HepG2 (cell line): ENCODE results near the gene GAL3ST2. TPM values are rescaled to one million over a fixed set of nuclear protein-coding genes. Genes with fewer than 3 reads are reported as not detected.

ENCODE experiments used
- ATAC-seq: fragments of 200-7000 bp; cut with Tn5 transposase; 3 replicates; pipeline ENCODE4 v1.9.1; 2020; ENCODE audit warnings: mild to moderate bottlenecking, moderate library complexity
- BruUV-seq: library from RNA; stranded (reverse); fragments of 400-500 nt; replicated peaks from 2 replicates; lab custom pipeline; 2021; lab: Mats Ljungman, UMichigan
- CTCF ChIA-PET: fragments of 300-600 bp; formaldehyde crosslinking; extraction: SDS; loops from one replicate; lab custom pipeline; 2021; ENCODE audit warnings: low total read pairs, inconsistent platforms, low intra/inter-chr PET ratio; lab: Yijun Ruan, JAX
- POLR2A ChIA-PET: fragments of 350-600 bp; sonication (Branson Sonifier 250); formaldehyde crosslinking; loops from one replicate; lab custom pipeline; 2020; ENCODE audit warnings: antibody characterized with exemption, inconsistent platforms; lab: Yijun Ruan, JAX
- DNase-seq: peaks from one replicate; pipeline ENCODE4 v3.0.0-alpha.2; 2015; ENCODE audit warnings: low spot score
- FAIRE-seq: peaks from 3 replicates; lab custom pipeline; 2011; peaks lifted over from hg19 to GRCh38; lab: Jason Lieb, UNC
- H2AFZ ChIP-seq: one replicate; pipeline ENCODE4 v1.6.1; 2011; ENCODE audit warnings: low read length, inconsistent platforms
- H3K27ac ChIP-seq: fragments of 300-600 bp; 3 replicates; pipeline ENCODE4 v1.8.0; 2011; ENCODE audit warnings: mixed run types, mild to moderate bottlenecking, mixed read lengths, low read length, inconsistent platforms; ENCODE audit not compliant: insufficient read depth; ENCODE audit errors: extremely low read length
- H3K27me3 ChIP-seq, 2 experiments: fragments of 200-600 bp in 1 of 2; 2 replicates in 1 of 2; 3 replicates in 1 of 2; pipeline versions ENCODE4 v1.6.0 to v1.8.0; 2011; ENCODE audit warnings: low read length in 2 of 2, mild to moderate bottlenecking in 2 of 2, moderate library complexity in 2 of 2, inconsistent platforms in 1 of 2; ENCODE audit not compliant: insufficient read depth in 2 of 2, control insufficient read depth in 1 of 2
- H3K36me3 ChIP-seq, 2 experiments: fragments of 200-600 bp in 1 of 2; replicated peaks in 1 of 2; 2 replicates in 1 of 2; 3 replicates in 1 of 2; pipeline versions ENCODE4 v1.5.1 to v1.8.0; 2011; ENCODE audit warnings: low read length in 2 of 2, inconsistent platforms in 1 of 2; ENCODE audit not compliant: insufficient read depth in 2 of 2, control insufficient read depth in 1 of 2
- H3K4me1 ChIP-seq: 2 replicates; pipeline ENCODE4 v1.5.1; 2012; ENCODE audit warnings: low read length, inconsistent platforms; ENCODE audit not compliant: insufficient read depth
- H3K4me2 ChIP-seq: 2 replicates; pipeline ENCODE4 v1.6.0; 2011; ENCODE audit warnings: low read depth, low read length, inconsistent platforms
- H3K4me3 ChIP-seq, 3 experiments: fragments of 200-600 bp in 1 of 3; sonication (generic), shearing (Covaris generic) in 1 of 3; replicated peaks in 1 of 3; 2 replicates each; pipeline ENCODE4 v1.5.1; 2011 to 2016; ENCODE audit warnings: low read length in 3 of 3, inconsistent platforms in 2 of 3, low read depth in 2 of 3, mild to moderate bottlenecking in 2 of 3, control low read depth in 1 of 3, mixed read lengths in 1 of 3; ENCODE audit not compliant: insufficient read depth in 1 of 3
- H3K79me2 ChIP-seq: one replicate; pipeline ENCODE4 v1.6.1; 2011; ENCODE audit warnings: low read length, inconsistent platforms; ENCODE audit not compliant: insufficient read depth
- H3K9ac ChIP-seq: 2 replicates; pipeline ENCODE4 v1.6.0; 2011; ENCODE audit warnings: mild to moderate bottlenecking, low read depth, low read length, inconsistent platforms; ENCODE audit not compliant: insufficient read depth
- H3K9me3 ChIP-seq: 2 replicates; pipeline ENCODE4 v1.5.1; 2012; ENCODE audit warnings: mild to moderate bottlenecking, low read length
- H4K20me1 ChIP-seq: 2 replicates; pipeline ENCODE4 v1.6.0; 2011; ENCODE audit warnings: inconsistent platforms, mild to moderate bottlenecking, low read length, moderate library complexity; ENCODE audit not compliant: insufficient read depth
- HNF4A ChIP-seq: sonication (generic); formaldehyde crosslinking; IDR thresholded peaks from 2 replicates; pipeline ENCODE4 v1.4.0; 2020; ENCODE audit warnings: missing genetic modification reagents
- MED13 ChIP-seq: sonication (generic); formaldehyde crosslinking; IDR thresholded peaks from 2 replicates; pipeline ENCODE4 v1.5.0; 2020; ENCODE audit warnings: missing genetic modification reagents
- MXI1 ChIP-seq: IDR thresholded peaks from 3 replicates; pipeline ENCODE4 v1.6.1; 2012; ENCODE audit warnings: low read depth, low read length, inconsistent platforms, borderline replicate concordance
- NFATC3 ChIP-seq: sonication (generic); formaldehyde crosslinking; IDR thresholded peaks from 2 replicates; pipeline ENCODE4 v1.5.1; 2020; ENCODE audit warnings: mild to moderate bottlenecking, missing genetic modification reagents
- NFE2L1 ChIP-seq: sonication (generic); formaldehyde crosslinking; IDR thresholded peaks from 2 replicates; pipeline ENCODE4 v1.4.0; 2020; ENCODE audit warnings: missing genetic modification reagents, mild to moderate bottlenecking, borderline replicate concordance
- NR2C2 ChIP-seq: sonication (generic); formaldehyde crosslinking; IDR thresholded peaks from 2 replicates; pipeline ENCODE4 v1.4.0; 2020; ENCODE audit warnings: missing genetic modification reagents, mild to moderate bottlenecking, moderate library complexity, borderline replicate concordance
- SIN3B ChIP-seq: fragments of 150-350 bp; IDR thresholded peaks from 2 replicates; pipeline ENCODE4 v1.6.1; 2014; ENCODE audit warnings: low read length
- SRSF1 ChIP-seq: fragments of 200-400 bp; formaldehyde crosslinking; optimal IDR thresholded peaks from 2 replicates; pipeline ENCODE3; 2017; ENCODE audit warnings: mild to moderate bottlenecking, low read depth, low read length, moderate library complexity
- YEATS4 ChIP-seq: sonication (generic); formaldehyde crosslinking; IDR thresholded peaks from 2 replicates; pipeline ENCODE4 v1.4.0; 2020; ENCODE audit warnings: missing genetic modification reagents, borderline replicate concordance
- ZNF331 ChIP-seq: sonication (generic); formaldehyde crosslinking; IDR thresholded peaks from 2 replicates; pipeline ENCODE4 v1.4.0; 2020; ENCODE audit warnings: missing genetic modification reagents
- ZNF556 ChIP-seq: sonication (generic); formaldehyde crosslinking; IDR thresholded peaks from 2 replicates; pipeline ENCODE4 v1.4.0; 2020; ENCODE audit warnings: mild to moderate bottlenecking, missing genetic modification reagents, borderline replicate concordance
- ZNF572 ChIP-seq: sonication (generic); formaldehyde crosslinking; IDR thresholded peaks from 2 replicates; pipeline ENCODE4 v1.5.1; 2020; ENCODE audit warnings: mild to moderate bottlenecking, missing genetic modification reagents
- ZNF737 ChIP-seq: sonication (generic); formaldehyde crosslinking; IDR thresholded peaks from 2 replicates; pipeline ENCODE4 v1.5.0; 2020; ENCODE audit warnings: missing genetic modification reagents, mild to moderate bottlenecking, borderline replicate concordance
- WGBS: methylation state at CpG from one replicate; pipeline ENCODE4 v1.1.6; 2017; ENCODE audit warnings: low lambda C conversion rate; 5-methylcytosine and 5-hydroxymethylcytosine counted together
- in situ Hi-C: cut with HindIII; loops from 2 replicates; pipeline ENCODE4 v1.10.0; 2017; ENCODE audit warnings: low pct_unique_long_range_greater_than_20kb; ENCODE audit not compliant: extremely low pct_ligation_motif_present
- intact Hi-C: fragments of 100-400 bp; cut with micrococcal nuclease; formaldehyde crosslinking; loops from one replicate; pipeline ENCODE4 v1.10.0; 2022; ENCODE audit not compliant: unreplicated experiment
- polyA plus RNA-seq, 8 experiments: library from polyadenylated mRNA; depleted of rRNA in 3 of 8; stranded (reverse) in 7 of 8; unstranded in 1 of 8; fragments of >200 nt; fragmentation: Illumina TruSeq in 4 of 8; extraction: Trizol in 4 of 8; gene quantifications; 2 replicates each; pipeline versions ENCODE4 v1.2.1 to v1.2.3, GENCODE V29; 2011 to 2016; ENCODE audit warnings: low read depth in 4 of 8, missing spikeins in 1 of 8, mixed read lengths in 1 of 8; ENCODE audit not compliant: insufficient read depth in 1 of 8
- total RNA-seq, 5 experiments: library from RNA; depleted of rRNA; stranded (reverse); fragments of >200 nt; fragmentation: Illumina TruSeq; extraction: Trizol; gene quantifications; 2 replicates each; pipeline ENCODE4 v1.2.3, GENCODE V29; 2016; ENCODE audit warnings: low read depth in 1 of 5
- TF ChIP-seq, protein P1 (sequence below): sonication (generic); formaldehyde crosslinking; IDR thresholded peaks from 2 replicates; pipeline ENCODE4 v1.4.0; 2020; ENCODE audit warnings: missing genetic modification reagents
- TF ChIP-seq, protein P2 (sequence below): sonication (generic); formaldehyde crosslinking; IDR thresholded peaks from 2 replicates; pipeline ENCODE4 v1.4.0; 2020; ENCODE audit warnings: missing genetic modification reagents
- TF ChIP-seq, protein P3 (sequence below): sonication (generic); formaldehyde crosslinking; IDR thresholded peaks from 2 replicates; pipeline ENCODE4 v1.8.0; 2022; ENCODE audit warnings: mild to moderate bottlenecking, missing genetic modification reagents, moderate library complexity
- TF ChIP-seq, protein P4 (sequence below): sonication (generic); formaldehyde crosslinking; IDR thresholded peaks from 2 replicates; pipeline ENCODE4 v1.8.0; 2022; ENCODE audit warnings: missing genetic modification reagents, mild to moderate bottlenecking, borderline replicate concordance

GAL3ST2 gene
- total and polyA plus RNA-seq, 2 of the 13 experiments (the other 11 are each of a cell fraction or from before 2014, with no cell fraction given) = 0.17 to 0.20 TPM

DNA sequence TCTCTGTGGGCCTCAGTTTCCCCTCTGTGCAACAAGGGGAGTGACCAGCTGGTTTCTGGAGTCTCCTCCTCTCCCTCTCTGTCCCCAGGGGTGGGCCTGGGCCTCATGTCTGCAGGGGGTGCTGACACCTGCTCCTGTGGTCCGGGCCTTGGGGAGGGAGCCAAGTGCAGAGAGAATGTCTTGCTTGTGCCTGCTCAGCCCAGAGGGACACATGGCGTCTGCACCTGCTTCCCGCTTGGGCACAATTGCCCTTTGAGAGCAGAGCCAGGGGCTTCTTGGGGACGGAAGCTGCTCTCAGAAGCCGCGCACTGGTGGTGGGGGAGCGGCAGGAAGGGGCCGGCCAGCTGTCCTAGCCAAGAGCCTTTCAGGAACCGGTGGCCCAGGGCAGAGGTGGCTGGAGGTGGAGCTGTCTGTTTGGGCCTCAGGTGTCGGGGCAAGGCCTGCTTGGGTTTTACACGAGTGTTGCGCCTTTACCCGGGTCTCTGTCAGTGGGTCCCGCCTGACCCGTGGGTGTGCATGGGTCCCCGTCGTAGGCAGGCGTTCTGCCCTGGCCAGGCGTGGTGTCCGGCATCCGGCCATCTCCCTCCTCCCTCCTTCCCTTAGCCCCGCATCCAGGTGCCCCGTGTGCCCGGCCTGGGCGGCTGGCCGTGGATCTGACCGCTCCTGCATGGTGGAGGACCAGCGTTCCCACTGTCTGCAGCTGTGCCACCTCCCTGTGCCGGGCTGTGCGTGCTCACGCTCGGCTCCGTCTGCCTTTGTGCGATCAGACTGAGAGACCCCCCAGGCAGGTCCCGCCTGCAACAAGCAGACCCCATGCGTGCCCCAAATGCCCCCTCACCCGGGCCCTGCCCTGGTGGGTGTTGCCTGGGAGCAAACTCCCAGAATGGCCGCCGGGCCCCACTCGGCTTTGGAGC, 36.4 kb downstream of the GAL3ST2 start:
- no peak overlapping the region for H2AFZ ChIP-seq
- H3K9me3 ChIP-seq = no peaks in the 10 kb centered on the region
- CTCF ChIA-PET = no interaction called here
- H3K27me3 ChIP-seq = no peaks in the 10 kb centered on the region; a peak in 1 of 5 replicates
- H4K20me1 ChIP-seq = peaks cover 10% of the 10 kb centered on the region; the same call in 1 of the 2 replicates
- no peak overlapping the region for H3K9ac ChIP-seq
- ATAC-seq (no peak), FAIRE-seq (no peak), DNase-seq (no peak)
- in situ Hi-C loops = no loop called here
- peaks cover 51% of the 10 kb centered on the region for H3K79me2 ChIP-seq
- peaks cover 48% of the 10 kb centered on the region for H3K4me1 ChIP-seq
- BruUV-seq = no TSS peak
- intact Hi-C loops = no loop called here
- no peak overlapping the region for H3K4me2 ChIP-seq
- H3K4me3 ChIP-seq = no peak overlapping the region
- POLR2A ChIA-PET = interaction anchor here (1.3 to 1.4 kb wide), 2 partner anchors 39 to 43 kb away, joined by 3 to 4 read pairs; no protein-coding TSS in a partner anchor
- 91% methylated on average over 34 of the region's 40 CpGs for WGBS
- peaks cover 1 to 6% of the 10 kb centered on the region in 2 experiments; a peak in 3 of 5 replicates for H3K36me3 ChIP-seq
- H3K27ac ChIP-seq = no peak overlapping the region
- TF ChIP-seq MED13 (CRISPR knock-in tag) (no peak), NFE2L1 (no peak), NR2C2 (CRISPR knock-in tag) (no peak), ZNF572 (CRISPR knock-in tag) (no peak), ZNF737 (no peak), HNF4A (no peak), YEATS4 (CRISPR knock-in tag) (no peak), ZNF331 (no peak), NFATC3 (CRISPR knock-in tag) (no peak), ZNF556 (CRISPR knock-in tag) (no peak), SRSF1 (no peak), MXI1 (no peak), SIN3B (no peak)
- TF ChIP-seq, protein P1, sequence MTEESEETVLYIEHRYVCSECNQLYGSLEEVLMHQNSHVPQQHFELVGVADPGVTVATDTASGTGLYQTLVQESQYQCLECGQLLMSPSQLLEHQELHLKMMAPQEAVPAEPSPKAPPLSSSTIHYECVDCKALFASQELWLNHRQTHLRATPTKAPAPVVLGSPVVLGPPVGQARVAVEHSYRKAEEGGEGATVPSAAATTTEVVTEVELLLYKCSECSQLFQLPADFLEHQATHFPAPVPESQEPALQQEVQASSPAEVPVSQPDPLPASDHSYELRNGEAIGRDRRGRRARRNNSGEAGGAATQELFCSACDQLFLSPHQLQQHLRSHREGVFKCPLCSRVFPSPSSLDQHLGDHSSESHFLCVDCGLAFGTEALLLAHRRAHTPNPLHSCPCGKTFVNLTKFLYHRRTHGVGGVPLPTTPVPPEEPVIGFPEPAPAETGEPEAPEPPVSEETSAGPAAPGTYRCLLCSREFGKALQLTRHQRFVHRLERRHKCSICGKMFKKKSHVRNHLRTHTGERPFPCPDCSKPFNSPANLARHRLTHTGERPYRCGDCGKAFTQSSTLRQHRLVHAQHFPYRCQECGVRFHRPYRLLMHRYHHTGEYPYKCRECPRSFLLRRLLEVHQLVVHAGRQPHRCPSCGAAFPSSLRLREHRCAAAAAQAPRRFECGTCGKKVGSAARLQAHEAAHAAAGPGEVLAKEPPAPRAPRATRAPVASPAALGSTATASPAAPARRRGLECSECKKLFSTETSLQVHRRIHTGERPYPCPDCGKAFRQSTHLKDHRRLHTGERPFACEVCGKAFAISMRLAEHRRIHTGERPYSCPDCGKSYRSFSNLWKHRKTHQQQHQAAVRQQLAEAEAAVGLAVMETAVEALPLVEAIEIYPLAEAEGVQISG (CRISPR knock-in tag) = no peak
- TF ChIP-seq, protein P2, sequence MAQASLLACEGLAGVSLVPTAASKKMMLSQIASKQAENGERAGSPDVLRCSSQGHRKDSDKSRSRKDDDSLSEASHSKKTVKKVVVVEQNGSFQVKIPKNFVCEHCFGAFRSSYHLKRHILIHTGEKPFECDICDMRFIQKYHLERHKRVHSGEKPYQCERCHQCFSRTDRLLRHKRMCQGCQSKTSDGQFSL (CRISPR knock-in tag) = no peak
- TF ChIP-seq, protein P3, sequence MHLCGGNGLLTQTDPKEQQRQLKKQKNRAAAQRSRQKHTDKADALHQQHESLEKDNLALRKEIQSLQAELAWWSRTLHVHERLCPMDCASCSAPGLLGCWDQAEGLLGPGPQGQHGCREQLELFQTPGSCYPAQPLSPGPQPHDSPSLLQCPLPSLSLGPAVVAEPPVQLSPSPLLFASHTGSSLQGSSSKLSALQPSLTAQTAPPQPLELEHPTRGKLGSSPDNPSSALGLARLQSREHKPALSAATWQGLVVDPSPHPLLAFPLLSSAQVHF (CRISPR knock-in tag) = no peak
- TF ChIP-seq, protein P4, sequence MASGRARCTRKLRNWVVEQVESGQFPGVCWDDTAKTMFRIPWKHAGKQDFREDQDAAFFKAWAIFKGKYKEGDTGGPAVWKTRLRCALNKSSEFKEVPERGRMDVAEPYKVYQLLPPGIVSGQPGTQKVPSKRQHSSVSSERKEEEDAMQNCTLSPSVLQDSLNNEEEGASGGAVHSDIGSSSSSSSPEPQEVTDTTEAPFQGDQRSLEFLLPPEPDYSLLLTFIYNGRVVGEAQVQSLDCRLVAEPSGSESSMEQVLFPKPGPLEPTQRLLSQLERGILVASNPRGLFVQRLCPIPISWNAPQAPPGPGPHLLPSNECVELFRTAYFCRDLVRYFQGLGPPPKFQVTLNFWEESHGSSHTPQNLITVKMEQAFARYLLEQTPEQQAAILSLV (CRISPR knock-in tag) = no peak
